HG02763 (cell line): ENCODE measurements around the gene LMAN1L.
"Not testable (repeated sequence)": the region's sequence is repeated elsewhere in the genome, so short reads cannot be mapped to it uniquely, and the experiment has no call there.

Source experiments
- ATAC-seq: cut with Tn5 transposase; IDR thresholded peaks from one replicate; pipeline ENCODE4 v1.9.1; 2021; ENCODE audit warnings: mild to moderate bottlenecking, moderate library complexity; ENCODE audit not compliant: unreplicated experiment

LMAN1L gene

GRCh38 chr15:74782259-74783071 lies 30.2 kb upstream of the LMAN1L start:
- peak; percentile 10 for ATAC-seq

GRCh38 chr15:74783072-74783807 lies 29.4 kb upstream of the LMAN1L start:
- no peak for ATAC-seq

- ATAC-seq = no peak
These were observed 28.8 kb upstream of the LMAN1L start for GRCh38 chr15:74783808-74784175.

GRCh38 chr15:74784426-74785193 lies 28.0 kb upstream of the LMAN1L start:
- ATAC-seq = no peak

GRCh38 chr15:74785194-74786032 lies 27.2 kb upstream of the LMAN1L start:
- ATAC-seq = no peak

- ATAC-seq = not testable (repeated sequence)
These were observed 26.6 kb upstream of the LMAN1L start for GRCh38 chr15:74786081-74786480.

- ATAC-seq = no peak
These were observed 26.0 kb upstream of the LMAN1L start for GRCh38 chr15:74786551-74787165.

DNA sequence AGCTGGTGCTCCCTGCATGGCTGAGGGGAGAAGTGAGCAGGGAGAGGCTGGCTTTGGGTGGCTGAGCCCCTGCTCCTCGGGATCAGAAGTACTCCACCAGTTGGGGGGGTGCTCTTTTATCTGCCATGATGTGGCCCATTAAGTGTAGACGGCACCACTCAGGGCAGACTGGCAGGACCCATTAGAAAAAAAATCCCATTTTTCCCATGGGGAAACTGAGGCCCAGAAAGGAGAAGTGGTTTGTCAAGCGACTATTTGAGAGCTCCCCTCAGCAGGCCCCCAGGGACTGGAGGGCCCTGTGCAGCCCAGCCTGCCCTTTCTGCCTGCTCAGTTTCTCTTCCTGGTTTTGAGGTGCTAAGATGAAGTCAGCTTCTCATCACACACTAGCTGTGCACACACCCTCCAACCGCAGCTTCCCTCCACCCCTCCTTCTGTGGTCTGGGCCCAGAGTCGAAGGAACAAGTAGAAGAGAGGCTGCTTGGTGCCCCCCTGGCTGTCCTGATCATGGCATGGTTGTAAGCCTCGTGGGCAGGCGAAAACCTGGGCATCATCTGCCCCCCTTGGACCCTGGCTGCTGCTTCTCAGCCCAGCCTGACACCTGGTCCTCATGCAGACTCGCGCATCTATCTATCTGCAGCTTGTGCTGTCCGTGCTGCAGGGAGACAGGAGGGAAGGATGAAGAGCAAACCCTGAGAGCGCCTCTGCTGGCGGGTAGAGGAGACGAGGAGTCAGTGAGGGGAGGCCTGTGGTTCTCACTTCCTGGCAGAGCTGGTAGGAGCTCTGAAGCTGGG lies 25.2 kb upstream of the LMAN1L start:
- peak; percentile 43 for ATAC-seq

DNA sequence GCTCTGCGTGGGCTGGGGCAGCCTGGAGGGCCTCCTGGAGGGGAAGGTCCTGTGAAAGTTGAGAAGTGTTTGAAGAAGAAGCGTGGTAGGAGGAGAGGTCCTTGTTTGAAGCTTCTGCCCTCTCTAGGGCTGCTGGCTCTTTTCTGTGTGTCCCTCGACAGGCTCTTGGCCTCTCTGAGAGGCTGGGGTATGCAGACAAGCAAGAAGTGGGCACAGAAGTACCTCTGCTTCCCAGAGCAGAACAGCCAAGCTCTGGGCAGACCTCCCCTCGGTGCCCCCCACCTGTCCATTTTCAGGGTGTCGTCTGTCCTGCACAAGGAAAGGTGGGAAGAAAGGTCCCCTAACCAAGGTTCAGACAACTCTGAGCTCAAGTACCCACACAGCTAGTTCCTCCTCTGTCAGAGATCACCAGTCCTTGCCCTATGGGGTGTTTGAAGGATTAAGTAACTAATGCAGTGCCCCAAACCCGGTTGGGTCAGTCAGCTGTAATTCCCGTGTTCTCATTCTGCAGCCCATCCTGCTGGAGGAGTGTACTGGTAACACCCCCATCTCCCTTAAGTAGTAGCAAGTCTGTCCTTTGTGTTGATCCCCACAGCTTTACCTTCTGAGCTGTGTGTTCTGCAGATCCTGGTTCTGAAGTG lies 24.5 kb upstream of the LMAN1L start:
- no peak for ATAC-seq

DNA sequence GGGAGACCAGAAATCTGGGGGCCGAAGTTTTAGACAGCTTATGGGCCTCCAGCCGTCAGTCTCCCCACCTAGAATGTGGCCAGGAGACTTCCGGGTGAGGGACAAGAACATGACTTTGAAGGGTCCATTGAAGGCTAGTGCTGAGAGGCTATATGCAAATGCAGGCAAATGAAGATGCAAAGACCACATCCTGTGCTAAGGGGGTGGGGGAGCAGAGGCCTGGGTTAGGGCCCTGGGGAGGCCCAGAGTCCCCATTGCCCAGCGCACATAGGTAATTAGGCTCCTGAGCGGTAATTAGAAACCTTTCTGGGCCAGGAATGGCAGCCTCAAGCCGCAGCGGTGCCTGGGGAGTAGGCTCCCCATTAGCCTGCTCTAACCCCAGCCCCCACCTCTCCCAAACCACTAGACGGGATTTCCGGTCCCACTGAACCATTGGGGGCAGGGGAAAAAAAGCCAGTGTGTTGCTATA lies 23.9 kb upstream of the LMAN1L start:
- ATAC-seq = no peak

DNA sequence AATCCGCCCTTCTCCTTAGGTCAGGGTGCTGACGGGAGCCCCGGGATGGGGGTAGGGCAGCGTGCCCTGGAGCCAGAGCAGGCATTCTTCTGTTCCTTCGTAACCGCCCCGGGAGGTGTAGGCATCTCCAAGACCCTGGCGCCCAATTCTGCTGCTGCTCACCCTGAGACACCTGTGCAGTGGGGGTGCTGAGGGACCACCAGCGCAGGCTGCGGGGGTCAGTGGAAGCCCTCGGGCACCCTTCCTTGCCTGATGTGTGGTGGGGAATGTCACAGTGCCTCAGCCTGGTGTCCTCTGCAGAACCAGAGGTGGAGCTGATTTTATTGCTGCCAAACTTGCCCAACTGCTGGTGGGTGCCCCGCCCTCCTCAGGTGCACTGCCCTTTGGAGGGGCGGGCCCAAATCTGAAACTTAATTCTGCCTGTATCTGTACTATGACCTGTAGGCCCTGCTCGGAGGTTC lies 23.4 kb upstream of the LMAN1L start:
- ATAC-seq = no peak

DNA sequence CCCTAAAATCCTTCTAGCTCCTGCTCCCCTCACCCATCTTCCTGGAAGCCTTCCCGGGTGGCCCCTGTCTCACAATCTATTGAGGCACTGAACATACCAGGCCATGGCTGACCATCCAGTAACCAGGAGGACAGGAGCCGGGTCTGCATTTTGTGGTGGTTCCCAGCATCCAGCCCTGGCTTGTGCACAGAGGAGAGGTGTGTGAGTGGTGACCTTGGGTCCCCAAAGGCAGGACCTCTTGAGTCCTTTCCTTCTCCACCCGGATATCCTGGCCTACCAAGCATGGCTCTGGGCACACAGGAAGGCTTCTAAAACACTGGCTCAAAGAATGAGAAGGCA lies 22.9 kb upstream of the LMAN1L start:
- ATAC-seq = no peak

- ATAC-seq = no peak
These were observed 22.3 kb upstream of the LMAN1L start for GRCh38 chr15:74790080-74790916.

GRCh38 chr15:74791007-74791406 lies 21.6 kb upstream of the LMAN1L start:
- ATAC-seq = no peak

DNA sequence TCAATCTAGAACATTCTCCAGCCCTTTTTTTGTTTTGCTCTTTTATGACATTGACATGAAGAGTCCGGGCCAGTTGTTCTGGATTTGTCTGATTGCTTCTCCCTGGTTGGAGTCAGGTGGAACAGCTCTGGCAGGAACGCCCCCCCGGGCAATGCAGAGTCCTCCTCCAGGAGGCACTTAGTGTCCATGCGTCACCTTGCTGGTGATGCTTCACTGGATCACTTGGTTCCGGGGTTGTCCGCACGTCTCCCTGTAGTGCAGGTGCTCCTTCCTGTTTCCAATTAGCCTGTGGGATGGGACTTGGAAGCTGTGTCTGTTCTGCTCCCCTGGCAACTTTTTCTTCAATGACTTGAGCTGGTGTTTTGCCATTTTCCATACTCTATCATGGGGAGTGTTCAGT lies 21.0 kb upstream of the LMAN1L start:
- no peak for ATAC-seq

GRCh38 chr15:74792227-74793016 lies 20.2 kb upstream of the LMAN1L start:
- no peak for ATAC-seq
